ENCODE data around the gene IGFBP4. TPM values are rescaled to one million over a fixed set of nuclear protein-coding genes. Genes with fewer than 3 reads are reported as not detected.

IGFBP4 gene
- total and polyA plus RNA-seq, 2 donors (not counting 1 experiment from before 2014, with no cell fraction given) = 436 to 1,130 TPM

GRCh38 chr17:40468560-40468959 is 25.3 kb downstream of the IGFBP4 start:
- no peaks in the 10 kb centered on the region for H3K36me3 ChIP-seq (ENCODE audit: control insufficient read depth, insufficient read depth, low read length)
- H3K27ac ChIP-seq (ENCODE audit: insufficient read depth, low read length) = no peak overlapping the region
- H3K4me1 ChIP-seq (ENCODE audit: control insufficient read depth, extremely low read depth, insufficient read depth, low read length) = peaks cover 14% of the 10 kb centered on the region
- no peak overlapping the region for H2AFZ ChIP-seq (ENCODE audit: low read length)
- H3K79me2 ChIP-seq (ENCODE audit: control insufficient read depth, insufficient read depth, low read length) = no peaks in the 10 kb centered on the region
- no peaks in the 10 kb centered on the region for H3K27me3 ChIP-seq (ENCODE audit: control insufficient read depth, insufficient read depth, low read length)
- no peak overlapping the region for H3K4me3 ChIP-seq (replicated peaks in 1 of 4; ENCODE audit: control extremely low read depth in 1 of 4, insufficient read depth in 1 of 4, low read depth in 3 of 4, low read length in 4 of 4)
- H4K20me1 ChIP-seq (ENCODE audit: control insufficient read depth, extremely low read depth, insufficient read depth, low read length) = no peaks in the 10 kb centered on the region
- no peak overlapping the region for H3K9ac ChIP-seq (ENCODE audit: insufficient read depth, low read length)
- no peak for TF ChIP-seq EZH2 (IDR thresholded peaks at IDR 0.05; ENCODE audit: low read length, missing control alignments)
- no peak for TF ChIP-seq CTCF (conservative IDR thresholded peaks at IDR 0.05 in 1 of 2, IDR thresholded peaks at IDR 0.05 in 1 of 2; ENCODE audit: low read depth in 1 of 2, low read length in 2 of 2)
- H3K9me3 ChIP-seq (ENCODE audit: control insufficient read depth, insufficient read depth, low read depth, low read length) = no peaks in the 10 kb centered on the region
- no peak overlapping the region for H3K4me2 ChIP-seq (ENCODE audit: extremely low read depth, insufficient read depth, low read length)
- no peak for DNase-seq (ENCODE audit: low read depth in 2 of 2)

- TF ChIP-seq CTCF (conservative IDR thresholded peaks at IDR 0.05 in 1 of 2, IDR thresholded peaks at IDR 0.05 in 1 of 2; ENCODE audit: low read depth in 1 of 2, low read length in 2 of 2) = no peak
- TF ChIP-seq EZH2 (IDR thresholded peaks at IDR 0.05; ENCODE audit: low read length, missing control alignments) = no peak
- no peaks in the 10 kb centered on the region for H3K36me3 ChIP-seq (ENCODE audit: control insufficient read depth, insufficient read depth, low read length)
- H3K9ac ChIP-seq (ENCODE audit: insufficient read depth, low read length) = no peak overlapping the region
- H4K20me1 ChIP-seq (ENCODE audit: control insufficient read depth, extremely low read depth, insufficient read depth, low read length) = no peaks in the 10 kb centered on the region
- no peak overlapping the region for H3K27ac ChIP-seq (ENCODE audit: insufficient read depth, low read length)
- H3K4me2 ChIP-seq (ENCODE audit: extremely low read depth, insufficient read depth, low read length) = no peak overlapping the region
- no peaks in the 10 kb centered on the region for H3K27me3 ChIP-seq (ENCODE audit: control insufficient read depth, insufficient read depth, low read length)
- no peak for DNase-seq (ENCODE audit: low read depth in 2 of 2)
- no peak overlapping the region for H2AFZ ChIP-seq (ENCODE audit: low read length)
- no peaks in the 10 kb centered on the region for H3K9me3 ChIP-seq (ENCODE audit: control insufficient read depth, insufficient read depth, low read depth, low read length)
- H3K4me3 ChIP-seq (replicated peaks in 1 of 4; ENCODE audit: control extremely low read depth in 1 of 4, insufficient read depth in 1 of 4, low read depth in 3 of 4, low read length in 4 of 4) = no peak overlapping the region
- peaks cover 14% of the 10 kb centered on the region for H3K4me1 ChIP-seq (ENCODE audit: control insufficient read depth, extremely low read depth, insufficient read depth, low read length)
- H3K79me2 ChIP-seq (ENCODE audit: control insufficient read depth, insufficient read depth, low read length) = no peaks in the 10 kb centered on the region
Measured at GRCh38 chr17:40469805-40470675, 26.8 kb downstream of the IGFBP4 start.

GRCh38 chr17:40470932-40471828 is 27.9 kb downstream of the IGFBP4 start:
- Histone ChIP-seq H3K4me2 (ENCODE audit: extremely low read depth, insufficient read depth, low read length) (peak overlapping the region; percentile 63), H3K9ac (ENCODE audit: insufficient read depth, low read length) (peak overlapping the region; percentile 21), H4K20me1 (ENCODE audit: control insufficient read depth, extremely low read depth, insufficient read depth, low read length) (no peaks in the 10 kb centered on the region), H3K27ac (ENCODE audit: insufficient read depth, low read length) (peak overlapping the region; percentile 71), H3K4me1 (ENCODE audit: control insufficient read depth, extremely low read depth, insufficient read depth, low read length) (peaks cover 16% of the 10 kb centered on the region), H3K36me3 (ENCODE audit: control insufficient read depth, insufficient read depth, low read length) (no peaks in the 10 kb centered on the region), H3K9me3 (ENCODE audit: control insufficient read depth, insufficient read depth, low read depth, low read length) (no peaks in the 10 kb centered on the region), H3K4me3 (replicated peaks in 1 of 4; ENCODE audit: control extremely low read depth in 1 of 4, insufficient read depth in 1 of 4, low read depth in 3 of 4, low read length in 4 of 4) (no peak overlapping the region), H3K27me3 (ENCODE audit: control insufficient read depth, insufficient read depth, low read length) (no peaks in the 10 kb centered on the region), H3K79me2 (ENCODE audit: control insufficient read depth, insufficient read depth, low read length) (no peaks in the 10 kb centered on the region), H2AFZ (ENCODE audit: low read length) (no peak overlapping the region)
- DNase-seq (ENCODE audit: low read depth in 2 of 2) = peak; percentile 94 to 96
- no peak for TF ChIP-seq CTCF (conservative IDR thresholded peaks at IDR 0.05 in 1 of 2, IDR thresholded peaks at IDR 0.05 in 1 of 2; ENCODE audit: low read depth in 1 of 2, low read length in 2 of 2)
- no peak for TF ChIP-seq EZH2 (IDR thresholded peaks at IDR 0.05; ENCODE audit: low read length, missing control alignments)
